Heart right ventricle (tissue), 16 donors: ENCODE results near the gene SYS1. TPM values are rescaled to one million over a fixed set of nuclear protein-coding genes. Genes with fewer than 3 reads are reported as not detected.

ENCODE experiments used
- ATAC-seq, 8 donors: fragments of 200-7000 bp; cut with Tn5 transposase; one replicate each; pipeline ENCODE4 v1.9.1; 2020; ENCODE audit warnings: mild to moderate bottlenecking in 8 of 8, moderate library complexity in 8 of 8, moderate number of reproducible peaks in 1 of 8
- DNase-seq, 2 donors: peaks; one replicate each; pipeline ENCODE4 v3.0.0-alpha.2; 2020
- H3K27ac ChIP-seq, 10 donors: fragments of 200-600 bp; sonication (generic) in 2 of 10; one replicate each; pipeline versions ENCODE4 v1.5.0 to v1.8.0; 2020 to 2022; ENCODE audit warnings: mild to moderate bottlenecking in 3 of 10
- H3K27me3 ChIP-seq, 7 donors: fragments of 200-600 bp; one replicate each; pipeline ENCODE4 v1.8.0; 2021 to 2022; ENCODE audit warnings: mild to moderate bottlenecking in 2 of 7
- H3K36me3 ChIP-seq, 9 donors: fragments of 200-600 bp; sonication (generic) in 1 of 9; one replicate each; pipeline versions ENCODE4 v1.5.0 to v1.8.0; 2020 to 2022; ENCODE audit warnings: mild to moderate bottlenecking in 2 of 9
- H3K4me1 ChIP-seq, 9 donors: fragments of 200-600 bp; sonication (generic) in 1 of 9; one replicate each; pipeline versions ENCODE4 v1.5.0 to v1.8.0; 2020 to 2022; ENCODE audit warnings: mild to moderate bottlenecking in 4 of 9
- H3K4me3 ChIP-seq, 10 donors: fragments of 200-600 bp; sonication (generic) in 2 of 10; one replicate each; pipeline versions ENCODE4 v1.5.0 to v1.8.0; 2020 to 2022; ENCODE audit warnings: mild to moderate bottlenecking in 7 of 10, moderate library complexity in 2 of 10
- H3K9me3 ChIP-seq, 11 donors: fragments of 200-600 bp in 10 of 11; sonication (generic) in 2 of 11; one replicate each; pipeline versions ENCODE4 v1.5.0 to v1.8.0; 2013 to 2022; ENCODE audit warnings: mild to moderate bottlenecking in 2 of 11, control low read depth in 1 of 11, moderate library complexity in 1 of 11
- WGBS, 2 donors: extraction: QIAGEN DNeasy Blood & Tissue Kit; methylation state at CpG; one replicate each; pipeline ENCODE4 v1.1.7; 2013; ENCODE audit warnings: inconsistent platforms in 1 of 2; 5-methylcytosine and 5-hydroxymethylcytosine counted together
- intact Hi-C, 10 donors: fragments of 100-400 bp; cut with DNase I; formaldehyde crosslinking; loops; one replicate each; pipeline versions ENCODE4 v1.11.1 to v1.14.2; 2022
- polyA plus RNA-seq, 2 donors: library from polyadenylated mRNA; stranded (reverse); fragments of 200-250 nt; gene quantifications; one replicate each; pipeline ENCODE4 v1.2.3, GENCODE V29; 2013
- total RNA-seq, 10 donors: library from RNA; stranded (reverse); fragmentation: NEBNext Ultra II Directional in 3 of 10; extraction: Animal tissue kit (Norgen Biotek cat#: 25700) in 3 of 10; gene quantifications; one replicate each; pipeline versions ENCODE4 v1.2.1 to v1.2.4, GENCODE V29; 2021 to 2023
- TF ChIP-seq, protein P1 (sequence below), 9 donors: fragments of 200-600 bp; sonication (generic) in 2 of 9; IDR thresholded peaks; one replicate each; pipeline versions ENCODE4 v1.5.0 to v1.8.0; 2021 to 2022; ENCODE audit warnings: antibody characterized with exemption in 9 of 9, mild to moderate bottlenecking in 5 of 9, moderate library complexity in 1 of 9
- donor health status: Arrhythmogenic right ventricular cardiomyopathy.
- donor health status: ischemic (EF 13 %, LVEDD 7.1; RV severe dilation, severe dysfunction).
- donor health status: healthy with polysubstance abuse.
- donor health status: DM: no; HTN: yes; CAD: no.
- donor health status: DM: no; HTN: no; CAD: no.
- donor health status: ischemic (EF 25% LVEDD 6.9; RV normal size, moderate dysfunction).
- donor health status: ischemic (EF 25% LVEDD 5.7; RV mildly dilated, moderate dysfunction).
- donor health status: healthy.
- donor health status: DM: yes; HTN: yes; CAD: no.
- donor health status: Ischemic cardiomyopathy.
- donor health status: ischemic (EF 35%, LVEDD 5.7; RV mildly dilated, moderate dysfunction).
- donor health status: nonischemic (EF 11% LVEDD 7.7; RV severe dilation, severe dysfunction).
- donor health status: DM: yes; HTN: yes; CAD: no.
- donor health status: PGD.
- donor health status: ischemic (EF 29% LVEDD 5.4; RV normal size, mild dysfunction).
- donor health status: nonischemic (EF 23%, LVEDD 6.1; RV moderate dilation, normal function).

SYS1 gene
- total and polyA plus RNA-seq, 12 donors = 11.7 to 34.5 (median 18.2) TPM

DNA sequence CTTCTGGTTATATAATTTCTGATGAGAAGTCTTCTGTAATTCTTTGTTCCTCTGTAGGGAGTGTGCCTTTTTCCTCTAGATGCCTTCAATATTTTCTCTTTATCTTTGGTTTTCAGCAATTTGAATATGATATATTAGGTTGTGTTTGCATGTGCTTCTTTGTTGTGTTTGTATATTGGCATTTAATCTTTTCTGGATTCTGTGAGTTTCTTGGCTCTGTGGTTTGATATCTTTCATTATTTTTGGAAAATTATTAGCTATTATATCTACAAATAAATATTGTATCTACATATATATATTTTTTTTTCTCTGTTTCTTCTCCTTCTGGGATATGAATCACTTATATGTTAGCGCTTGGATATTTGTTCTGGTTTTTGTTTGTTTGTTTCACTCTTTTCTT, 36.1 kb downstream of the SYS1 start:
- ATAC-seq (no peak), DNase-seq (no peak)
- Histone ChIP-seq H3K36me3 (peaks cover 0 to 3% (median 0%) of the 10 kb centered on the region in 9 donors), H3K4me1 (no peaks in the 10 kb centered on the region), H3K4me3 (no peak overlapping the region), H3K27ac (no peak overlapping the region), H3K9me3 (peaks cover 0 to 26% (median 8%) of the 10 kb centered on the region in 11 donors), H3K27me3 (no peaks in the 10 kb centered on the region)
- intact Hi-C loops = no loop called here
- WGBS, 2 donors = 96 to 100% methylated on average over 1 of the region's 1 CpG
- TF ChIP-seq, protein P1, sequence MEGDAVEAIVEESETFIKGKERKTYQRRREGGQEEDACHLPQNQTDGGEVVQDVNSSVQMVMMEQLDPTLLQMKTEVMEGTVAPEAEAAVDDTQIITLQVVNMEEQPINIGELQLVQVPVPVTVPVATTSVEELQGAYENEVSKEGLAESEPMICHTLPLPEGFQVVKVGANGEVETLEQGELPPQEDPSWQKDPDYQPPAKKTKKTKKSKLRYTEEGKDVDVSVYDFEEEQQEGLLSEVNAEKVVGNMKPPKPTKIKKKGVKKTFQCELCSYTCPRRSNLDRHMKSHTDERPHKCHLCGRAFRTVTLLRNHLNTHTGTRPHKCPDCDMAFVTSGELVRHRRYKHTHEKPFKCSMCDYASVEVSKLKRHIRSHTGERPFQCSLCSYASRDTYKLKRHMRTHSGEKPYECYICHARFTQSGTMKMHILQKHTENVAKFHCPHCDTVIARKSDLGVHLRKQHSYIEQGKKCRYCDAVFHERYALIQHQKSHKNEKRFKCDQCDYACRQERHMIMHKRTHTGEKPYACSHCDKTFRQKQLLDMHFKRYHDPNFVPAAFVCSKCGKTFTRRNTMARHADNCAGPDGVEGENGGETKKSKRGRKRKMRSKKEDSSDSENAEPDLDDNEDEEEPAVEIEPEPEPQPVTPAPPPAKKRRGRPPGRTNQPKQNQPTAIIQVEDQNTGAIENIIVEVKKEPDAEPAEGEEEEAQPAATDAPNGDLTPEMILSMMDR (IDR thresholded peaks at IDR 0.05) = no peak

DNA sequence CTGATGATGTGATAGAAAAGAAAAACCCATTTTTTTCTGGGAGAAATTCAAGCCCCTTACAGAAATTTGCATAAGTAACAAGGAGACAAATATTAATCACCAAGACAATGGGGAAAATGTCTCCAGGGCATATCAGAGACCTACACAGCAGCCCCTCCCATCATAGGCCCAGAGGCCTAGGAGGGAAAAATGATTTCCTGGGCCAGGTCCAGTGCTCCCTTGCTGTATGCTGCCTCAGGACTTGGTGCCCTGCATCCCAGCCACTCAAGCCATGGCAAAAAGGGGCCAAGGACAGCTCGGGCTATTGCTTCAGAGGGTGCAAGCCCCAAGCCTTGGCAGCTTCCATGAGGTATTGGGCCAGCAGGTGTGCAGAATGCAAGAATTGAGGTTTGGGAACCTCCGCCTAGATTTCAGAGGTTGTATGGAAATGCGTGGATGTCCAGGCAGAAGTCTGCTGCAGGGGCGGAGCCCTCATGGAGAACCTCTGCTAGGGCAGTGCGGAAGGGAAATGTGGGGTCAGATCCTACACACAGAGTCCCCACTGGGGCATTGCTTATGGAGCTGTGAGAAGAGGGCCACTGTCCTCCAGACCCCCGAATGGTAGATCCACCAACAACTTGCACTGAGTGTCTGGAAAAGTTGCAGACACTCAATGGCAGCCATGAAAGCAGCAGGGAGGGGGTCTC, 37.5 kb downstream of the SYS1 start:
- 97 to 98% methylated on average over 6 of the region's 6 CpGs for WGBS, 2 donors

DNA sequence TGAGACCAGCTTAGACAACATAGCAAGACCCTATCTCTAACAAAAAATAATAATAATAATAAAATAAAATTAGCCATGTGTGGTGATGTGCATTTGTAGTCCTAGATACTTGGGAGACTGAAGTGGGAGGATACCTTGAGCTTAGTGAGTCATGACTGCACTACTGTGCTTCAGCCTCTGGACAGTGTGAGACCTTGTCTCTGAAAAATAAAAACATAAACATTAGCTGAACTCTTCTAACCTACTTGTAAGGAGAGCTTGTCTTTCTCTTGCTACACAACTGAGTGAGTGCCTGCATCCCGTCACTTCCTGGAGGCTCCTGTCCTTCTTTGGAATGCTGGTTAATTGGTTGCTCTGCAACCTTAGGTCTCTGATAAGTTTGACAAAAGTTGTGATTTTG, 40.0 kb downstream of the SYS1 start:
- DNase-seq = no peak
- Histone ChIP-seq H3K27me3 (peaks cover 0 to 23% (median 0%) of the 10 kb centered on the region in 7 donors), H3K9me3 (peaks cover 0 to 26% (median 8%) of the 10 kb centered on the region in 11 donors), H3K4me3 (no peak overlapping the region), H3K36me3 (no peaks in the 10 kb centered on the region), H3K27ac (no peak overlapping the region), H3K4me1 (peaks cover 0 to 21% (median 10%) of the 10 kb centered on the region in 9 donors)
- 93 to 97% methylated on average over 1 of the region's 1 CpG for WGBS, 2 donors
- no peak for ATAC-seq
- TF ChIP-seq, protein P1 (IDR thresholded peaks at IDR 0.05) = no peak
- intact Hi-C loops = loop anchor here in 1 of 10 donors (1.0 kb wide), 1 partner anchor 18 kb away; no protein-coding TSS in a partner anchor

More for the DNA sequence above, 37.5 kb downstream of the SYS1 start:
- Histone ChIP-seq H3K4me1 (peaks cover 0 to 8% (median 0%) of the 10 kb centered on the region in 9 donors), H3K27ac (no peak overlapping the region), H3K36me3 (no peaks in the 10 kb centered on the region), H3K4me3 (no peak overlapping the region), H3K27me3 (peaks cover 0 to 8% (median 0%) of the 10 kb centered on the region in 7 donors), H3K9me3 (peaks cover 0 to 26% (median 8%) of the 10 kb centered on the region in 11 donors)
- ATAC-seq = no peak
- intact Hi-C loops = no loop called here
- TF ChIP-seq, protein P1 (IDR thresholded peaks at IDR 0.05) = no peak
- no peak for DNase-seq

DNA sequence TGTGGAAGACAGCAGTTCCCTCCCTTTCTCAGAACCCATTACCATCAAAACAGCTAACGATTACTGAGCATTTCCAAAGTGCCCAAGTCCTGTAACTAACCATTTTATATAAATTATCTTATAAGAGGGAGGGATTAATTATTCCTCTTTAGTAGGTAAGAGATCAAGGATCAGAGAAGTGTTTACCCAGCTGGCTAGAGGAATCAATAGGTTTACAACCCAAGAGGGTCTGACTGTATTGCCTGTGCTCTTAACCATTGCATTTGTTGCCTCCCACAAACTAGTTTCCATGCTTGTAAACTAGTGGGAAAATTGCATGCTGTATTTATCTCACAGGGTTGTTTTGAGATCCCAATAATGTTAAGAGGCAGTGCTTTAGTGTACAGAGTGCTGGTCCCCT, 41.5 kb downstream of the SYS1 start:
- peaks cover 0 to 26% (median 8%) of the 10 kb centered on the region in 11 donors for H3K9me3 ChIP-seq
- H3K27me3 ChIP-seq = peaks cover 0 to 23% (median 0%) of the 10 kb centered on the region in 7 donors
- H3K27ac ChIP-seq = no peak overlapping the region
- no peak overlapping the region for H3K4me3 ChIP-seq
- H3K4me1 ChIP-seq = peaks cover 0 to 36% (median 24%) of the 10 kb centered on the region in 9 donors
- intact Hi-C loops = no loop called here
- ATAC-seq (no peak), DNase-seq (no peak)
- H3K36me3 ChIP-seq = peaks cover 0 to 14% (median 3%) of the 10 kb centered on the region in 9 donors
- WGBS, 2 donors = 84 to 88% methylated on average over 1 of the region's 1 CpG
- TF ChIP-seq, protein P1 (IDR thresholded peaks at IDR 0.05) = no peak
